ENCODE measurements around the gene HTR5A. TPM values are rescaled to one million over a fixed set of nuclear protein-coding genes. Genes with fewer than 3 reads are reported as not detected.

The HTR5A gene
- total and polyA plus RNA-seq, 2 donors (not counting 3 experiments of a cell fraction or from before 2014, with no cell fraction given), result not detected

DNA sequence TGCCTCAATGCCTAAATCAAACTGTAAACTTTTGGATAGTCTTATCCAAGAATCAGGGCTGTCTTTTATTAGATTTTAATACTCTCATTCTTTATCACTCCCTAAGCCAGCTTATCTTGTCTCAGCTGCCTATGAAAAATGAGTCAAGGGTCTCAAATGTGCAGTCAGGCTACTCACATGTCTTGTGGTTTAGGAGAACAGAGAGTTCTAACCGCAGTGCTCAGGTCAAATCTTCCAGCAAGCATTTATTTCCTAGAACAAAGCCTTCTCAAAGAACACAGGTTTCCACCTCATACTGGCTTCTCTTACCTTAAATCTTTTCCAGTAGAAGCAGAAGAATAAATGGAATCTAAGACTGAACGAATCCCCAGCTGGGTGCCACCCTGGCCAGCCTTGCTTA is 23.5 kb downstream of the HTR5A start:
- dilution Hi-C loops (cut with MboI; ENCODE audit: extremely low pct_ligation_motif_present, low sequenced_read_pairs), result no loop called here
- FAIRE-seq, result no peak

More for the DNA sequence above, 23.5 kb downstream of the HTR5A start:
- ChIA-PET POLR2A (no interaction called here), CTCF (no interaction called here)
- intact Hi-C loops (cut with micrococcal nuclease), result no loop called here
- Histone ChIP-seq H3K4me1 (ENCODE audit: control insufficient read depth, extremely low read depth, insufficient read depth, low read length) (no peaks in the 10 kb centered on the region), H4K20me1 (replicated peaks; ENCODE audit: control insufficient read depth, extremely low read depth, insufficient read depth, low read length) (no peaks in the 10 kb centered on the region), H3K4me3 (replicated peaks in 1 of 3; ENCODE audit: insufficient read depth in 1 of 3, low read depth in 1 of 3, low read length in 3 of 3) (no peak overlapping the region), H3K36me3 (ENCODE audit: control insufficient read depth in 2 of 2, extremely low read depth in 1 of 2, insufficient read depth in 2 of 2, low read length in 2 of 2) (no peaks in the 10 kb centered on the region), H3K4me2 (ENCODE audit: insufficient read depth, low read length) (no peak overlapping the region), H3K9ac (replicated peaks; ENCODE audit: extremely low read depth, insufficient read depth, low read length) (no peak overlapping the region), H3K27ac (ENCODE audit: insufficient read depth, low read depth, low read length) (no peak overlapping the region), H3K9me1 (replicated peaks; ENCODE audit: control insufficient read depth, extremely low read depth, insufficient read depth, low read length) (no peaks in the 10 kb centered on the region), H3K79me2 (ENCODE audit: control insufficient read depth, insufficient read depth, low read length) (no peaks in the 10 kb centered on the region), H3K27me3 (ENCODE audit: control insufficient read depth in 2 of 2, insufficient read depth in 2 of 2, low read length in 2 of 2) (no peaks in the 10 kb centered on the region), H2AFZ (ENCODE audit: low read depth, low read length) (no peak overlapping the region), H3K9me3 (replicated peaks; ENCODE audit: control insufficient read depth, insufficient read depth, low read length) (no peaks in the 10 kb centered on the region)
- no peak for DNase-seq (ENCODE audit: low read depth, low spot score)
- BruUV-seq (replicated peaks), result no TSS peak
- TF ChIP-seq POLR2A (IDR thresholded peaks at IDR 0.05; ENCODE audit: low read depth, low read length), result no peak
- TF ChIP-seq GATA2 (IDR thresholded peaks at IDR 0.05; ENCODE audit: insufficient read depth, insufficient read length, low read depth, low read length), result no peak
- no peak for TF ChIP-seq EZH2 (IDR thresholded peaks at IDR 0.05; ENCODE audit: borderline replicate concordance, low read depth, low read length, severe bottlenecking)
- no peak for TF ChIP-seq POLR2AphosphoS5 (IDR thresholded peaks at IDR 0.05; ENCODE audit: insufficient read depth, low read depth, low read length)
- TF ChIP-seq, protein P1, sequence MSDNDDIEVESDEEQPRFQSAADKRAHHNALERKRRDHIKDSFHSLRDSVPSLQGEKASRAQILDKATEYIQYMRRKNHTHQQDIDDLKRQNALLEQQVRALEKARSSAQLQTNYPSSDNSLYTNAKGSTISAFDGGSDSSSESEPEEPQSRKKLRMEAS (IDR thresholded peaks at IDR 0.05; ENCODE audit: insufficient read depth, insufficient read length), result no peak
- no peak for TF ChIP-seq CTCF (IDR thresholded peaks at IDR 0.05; ENCODE audit: extremely low read depth in 1 of 2, insufficient read depth in 1 of 2, low read depth in 1 of 2, low read length in 2 of 2)
- no peak for TF ChIP-seq MYC (IDR thresholded peaks at IDR 0.05; ENCODE audit: low read depth, low read length)
- no peak for TF ChIP-seq FOS (IDR thresholded peaks at IDR 0.05; ENCODE audit: borderline replicate concordance, insufficient read depth, low read length)
- no peak for TF ChIP-seq JUN (IDR thresholded peaks at IDR 0.05; ENCODE audit: borderline replicate concordance, insufficient read depth, insufficient read length, low read depth)

Data from endothelial cell of umbilical vein (primary cell).